GM18858 (cell line): ENCODE results near the gene SLC9A5.

ENCODE experiments used
- ATAC-seq: cut with Tn5 transposase; IDR thresholded peaks from one replicate; pipeline ENCODE4 v1.9.1; 2021; ENCODE audit not compliant: unreplicated experiment

Gene SLC9A5

GRCh38 chr16:67238278-67238575 is 10.6 kb upstream of the SLC9A5 start:
- no peak for ATAC-seq

GRCh38 chr16:67238806-67239470 is 9.8 kb upstream of the SLC9A5 start:
- no peak for ATAC-seq

DNA sequence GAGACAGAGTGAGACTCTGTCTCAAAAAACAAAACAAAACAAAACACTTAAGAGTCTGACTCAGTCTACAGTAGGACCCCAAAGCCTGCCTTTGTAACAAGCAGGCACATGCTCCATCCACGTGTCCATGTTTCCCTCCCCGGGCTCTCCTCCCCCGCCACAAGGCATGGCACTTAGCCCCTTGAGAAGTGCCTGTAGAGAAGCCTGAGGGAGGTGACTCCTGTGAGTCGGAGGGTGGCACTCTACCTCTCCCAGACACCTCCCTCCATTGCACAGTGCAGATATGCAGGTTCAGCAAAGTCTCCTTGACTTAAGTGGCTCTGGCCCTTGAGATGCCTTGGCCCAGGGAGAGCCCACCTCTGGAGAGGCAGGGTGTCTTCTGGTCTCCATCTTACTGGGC is 8.3 kb upstream of the SLC9A5 start:
- no peak for ATAC-seq

- ATAC-seq, result no peak
Measured at GRCh38 chr16:67241008-67241900, 7.5 kb upstream of the SLC9A5 start.

DNA sequence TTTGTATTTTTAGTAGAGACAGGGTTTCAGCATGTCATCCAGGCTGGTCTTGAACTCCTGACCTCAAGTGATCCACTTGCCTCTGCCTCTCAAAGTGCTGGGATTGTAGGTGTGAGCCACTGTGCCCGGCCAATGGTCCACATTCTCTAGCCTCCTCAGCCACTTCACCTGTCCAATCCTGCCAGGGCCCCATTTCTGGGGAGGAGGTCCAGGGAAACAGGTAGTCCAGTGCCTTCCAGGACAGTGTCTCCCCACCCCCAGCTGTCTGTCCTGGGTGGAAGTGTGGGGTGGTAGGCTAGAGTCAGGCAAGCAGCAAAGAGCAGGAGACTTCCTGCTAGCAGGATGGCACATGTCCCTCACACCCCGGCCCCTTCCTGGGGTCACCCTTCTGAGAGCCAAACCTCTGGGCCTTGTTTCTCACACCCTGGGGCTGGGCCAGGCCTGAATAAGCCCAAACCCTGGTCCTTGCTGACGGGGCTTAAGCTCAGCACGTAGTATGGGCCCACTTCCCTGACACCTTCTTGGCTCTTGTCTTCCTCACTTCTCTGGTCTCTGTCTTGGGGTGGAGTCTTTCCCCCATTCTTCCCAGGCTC is 6.5 kb upstream of the SLC9A5 start:
- ATAC-seq, result no peak

DNA sequence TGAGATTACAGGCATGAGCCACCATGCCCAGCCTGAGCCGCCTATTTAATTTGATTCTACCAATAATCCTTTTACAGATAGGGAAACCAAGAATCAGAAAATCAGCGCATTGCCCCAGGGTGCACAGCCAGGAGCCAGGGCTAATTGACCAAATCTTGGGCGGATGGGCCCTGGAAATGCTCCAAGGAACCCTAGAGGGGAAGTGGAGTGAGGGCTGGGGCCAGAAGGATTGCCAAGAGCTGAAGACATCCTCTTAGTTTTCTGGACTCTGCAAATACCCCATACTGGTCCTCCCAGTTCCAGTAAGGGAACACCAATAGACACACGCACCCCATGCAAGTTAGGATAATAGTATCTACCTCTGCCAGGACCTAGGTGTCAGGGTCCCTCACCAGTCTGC is 5.3 kb upstream of the SLC9A5 start:
- no peak for ATAC-seq

GRCh38 chr16:67244387-67245185 is 4.2 kb upstream of the SLC9A5 start:
- peak; percentile 43 for ATAC-seq

- ATAC-seq, result no peak
Measured at GRCh38 chr16:67245186-67245585, 3.6 kb upstream of the SLC9A5 start.

DNA sequence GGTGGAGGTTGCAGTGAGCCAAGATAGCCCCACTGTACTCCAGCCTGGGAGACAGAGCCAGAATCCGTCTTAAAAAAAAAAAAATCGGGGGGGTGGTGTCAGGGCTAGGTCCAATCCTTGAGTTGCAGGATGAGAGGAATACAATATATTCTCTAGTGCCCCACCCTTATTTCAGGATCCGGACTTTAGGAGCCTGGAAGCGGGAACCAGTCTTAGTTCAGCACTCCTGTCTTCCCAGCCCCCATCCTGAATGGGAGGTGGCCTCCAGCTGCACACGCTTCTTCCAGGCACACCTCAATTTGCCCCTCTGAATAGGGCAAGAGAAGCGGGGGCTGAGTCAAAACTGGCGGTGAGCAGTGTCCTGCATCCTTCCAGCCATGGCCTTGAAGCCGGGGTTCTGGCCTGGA is 3.1 kb upstream of the SLC9A5 start:
- no peak for ATAC-seq

DNA sequence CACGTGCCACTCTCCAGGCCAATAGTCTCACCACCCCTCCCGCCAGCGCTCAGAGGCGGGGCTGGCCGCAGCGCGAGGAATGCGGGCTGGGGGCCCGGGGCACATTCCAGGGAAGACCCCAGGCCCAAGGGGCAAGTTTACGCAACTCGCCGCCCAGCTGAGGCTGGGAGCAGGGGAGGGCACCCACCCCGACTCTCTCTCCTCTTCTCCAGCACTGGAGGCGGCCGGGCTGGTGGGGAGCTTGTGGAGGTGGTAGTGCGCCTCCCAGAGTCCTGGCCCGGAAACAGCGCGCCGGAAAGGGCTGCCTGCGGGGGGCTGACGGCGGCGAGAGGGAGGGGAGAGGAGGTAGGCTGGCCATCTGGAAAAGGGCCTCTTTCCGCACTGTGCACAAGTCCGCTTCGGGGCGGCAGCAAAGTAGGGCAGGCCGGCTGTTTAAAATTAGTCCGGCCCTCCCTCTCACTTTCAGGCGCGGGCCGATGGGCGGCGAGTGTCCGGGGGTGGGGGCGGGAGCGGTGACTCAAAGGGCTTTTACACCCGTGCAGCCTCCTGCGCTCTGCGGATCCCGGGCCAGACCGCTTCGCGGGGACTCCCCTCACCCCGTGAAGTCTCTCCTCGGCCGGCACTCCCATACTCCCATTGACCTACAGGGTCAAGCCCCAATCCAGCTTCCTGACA is 2.6 kb upstream of the SLC9A5 start:
- no peak for ATAC-seq

- ATAC-seq, result no peak
Measured at GRCh38 chr16:67246756-67247191, 2.0 kb upstream of the SLC9A5 start.

DNA sequence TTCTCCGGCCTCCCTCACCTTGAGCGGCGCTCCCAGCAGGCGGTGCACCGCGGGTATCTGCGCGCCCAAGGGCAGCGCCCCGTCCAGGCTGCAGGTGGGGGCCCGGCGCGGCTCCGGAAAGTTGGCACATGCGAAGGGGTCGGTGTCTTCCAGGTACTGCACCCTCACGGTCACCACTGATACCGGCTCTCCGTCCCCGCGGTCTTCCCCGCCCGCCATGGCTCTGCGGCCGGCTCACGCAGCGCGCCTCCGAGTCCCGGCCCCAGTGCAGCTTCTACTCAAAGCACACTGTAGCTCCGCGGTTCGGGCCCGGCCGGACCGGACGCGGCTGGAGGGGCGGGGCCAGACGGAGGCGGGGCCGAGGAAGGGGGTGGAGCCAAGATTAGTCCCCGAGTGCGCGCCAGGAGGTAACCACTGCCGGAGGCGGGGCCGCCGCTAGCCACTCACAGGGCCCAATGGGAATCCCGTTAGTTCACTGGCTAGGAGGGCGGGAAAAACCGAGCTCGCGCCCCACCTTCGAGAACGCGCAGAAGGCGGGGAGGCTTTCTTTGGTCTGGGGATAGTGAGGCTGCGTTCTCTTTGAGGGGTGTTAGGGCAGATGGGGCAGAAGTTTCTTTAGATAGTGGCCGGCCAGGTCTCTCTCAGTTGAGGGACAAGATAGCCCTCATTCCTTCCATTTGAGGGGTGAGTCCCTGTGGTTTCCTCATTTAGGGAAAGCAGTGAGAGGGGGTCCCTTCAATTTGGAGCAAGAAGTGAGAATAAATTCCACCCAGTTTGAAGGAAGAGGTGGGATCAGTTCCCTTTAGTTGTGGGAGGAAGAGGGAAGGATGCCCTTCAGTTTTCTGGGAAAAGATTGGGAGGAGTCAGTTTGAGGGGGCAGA is 1.3 kb upstream of the SLC9A5 start, which contains the start of gene FHOD1:
TSS of gene FHOD1 (minus strand) at position 290 of the 881 bp plus-strand sequence. CDS start at position 219, 71 bp downstream.
- ATAC-seq, result peak; percentile 33

- no peak for ATAC-seq
Measured at GRCh38 chr16:67248073-67248400, 742 bp upstream of the SLC9A5 start.

DNA sequence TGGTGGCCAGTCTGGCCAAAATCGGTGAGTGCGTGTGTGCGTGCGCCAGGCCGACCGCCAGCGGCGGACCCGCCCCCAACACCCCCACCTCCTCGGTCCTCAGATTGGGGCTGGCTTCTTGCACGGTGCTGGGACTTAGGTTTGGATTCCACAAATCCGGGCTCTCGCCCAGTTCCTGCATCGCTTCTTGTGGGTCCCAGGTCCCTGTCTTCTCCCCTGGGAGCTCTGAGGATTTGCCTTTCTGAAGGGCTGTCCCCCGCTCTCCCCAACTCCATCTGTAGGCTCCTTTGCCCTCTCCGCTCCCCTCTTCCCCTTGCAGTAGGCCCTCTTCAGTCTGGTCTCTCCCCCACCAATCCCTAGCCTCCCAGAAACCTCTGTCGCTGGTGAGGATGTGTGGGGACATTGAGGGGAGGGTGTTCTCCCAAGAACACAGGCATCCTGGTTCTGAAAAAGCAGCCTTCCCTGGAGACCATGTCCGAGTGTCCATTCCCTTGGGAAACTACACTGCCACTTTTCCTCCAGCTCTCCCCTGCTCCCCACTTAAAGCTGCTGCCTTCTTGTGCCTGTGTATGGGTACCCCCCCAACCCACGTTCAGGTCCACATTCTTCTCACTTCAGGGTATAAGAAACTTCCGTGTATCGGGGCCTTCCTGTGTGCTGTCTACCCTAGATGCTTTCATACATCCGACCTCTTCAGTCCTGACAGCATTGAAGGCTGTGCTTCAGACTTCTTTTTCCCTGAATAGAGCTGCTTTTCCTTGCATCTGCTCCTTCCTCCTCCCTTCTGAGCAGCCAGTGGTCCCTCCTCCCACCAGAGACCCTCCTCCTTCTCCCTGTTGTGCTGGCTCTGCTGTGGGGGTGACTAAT is 632 bp downstream of the SLC9A5 start:
- no peak for ATAC-seq

DNA sequence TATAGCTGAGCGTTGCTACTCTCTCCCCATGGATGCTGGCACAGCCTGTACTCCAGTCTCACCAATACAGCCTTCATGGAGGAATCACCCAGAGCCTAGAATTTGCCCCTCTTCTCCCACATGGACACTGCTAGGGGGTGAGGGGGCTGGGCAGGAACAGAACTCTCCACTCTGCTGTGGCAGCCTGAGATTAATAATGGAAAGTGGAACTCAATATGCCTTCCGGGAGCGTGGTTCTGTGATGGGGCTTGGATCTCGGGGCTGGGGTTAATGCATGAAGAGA is 1.2 kb downstream of the SLC9A5 start:
- ATAC-seq, result no peak

- ATAC-seq, result no peak
Measured at GRCh38 chr16:67252609-67253497, 4.1 kb downstream of the SLC9A5 start.

- ATAC-seq, result no peak
Measured at GRCh38 chr16:67254801-67255552, 6.2 kb downstream of the SLC9A5 start.
